ENCODE measurements around the gene PEX5L. TPM values are rescaled to one million over a fixed set of nuclear protein-coding genes. Genes with fewer than 3 reads are reported as not detected.

The PEX5L gene
- total and polyA plus RNA-seq, 9 donors: 0.30 to 8.6 (median 1.1) TPM

- DNase-seq: no peak
- TF ChIP-seq POLR2A (IDR thresholded peaks at IDR 0.05): no peak
- TF ChIP-seq CTCF (IDR thresholded peaks at IDR 0.05): no peak
- TF ChIP-seq EP300 (IDR thresholded peaks at IDR 0.05): no peak
- 17 to 47% (median 26%) methylated on average over 7 of the region's 7 CpGs for WGBS, 3 donors
- Histone ChIP-seq H3K27me3 (no peaks in the 10 kb centered on the region), H3K36me3 (no peaks in the 10 kb centered on the region), H3K9me3 (no peaks in the 10 kb centered on the region), H3K27ac (no peak overlapping the region), H3K4me3 (no peak overlapping the region), H3K4me1 (ENCODE audit: insufficient read depth) (peaks cover 3% of the 10 kb centered on the region)
- intact Hi-C loops (cut with DNase I): no loop called here
These were observed 88.0 kb downstream of the PEX5L start for GRCh38 chr3:179948740-179949139.

GRCh38 chr3:179945569-179945968 is 91.2 kb downstream of the PEX5L start:
- intact Hi-C loops (cut with DNase I): no loop called here
- 77 to 80% (median 78%) methylated on average over 7 of the region's 7 CpGs for WGBS, 3 donors
- Histone ChIP-seq H3K27ac (no peak overlapping the region), H3K4me1 (ENCODE audit: insufficient read depth) (peaks cover 8% of the 10 kb centered on the region), H3K9me3 (no peaks in the 10 kb centered on the region), H3K36me3 (no peaks in the 10 kb centered on the region), H3K27me3 (no peaks in the 10 kb centered on the region), H3K4me3 (no peak overlapping the region)
- TF ChIP-seq CTCF (IDR thresholded peaks at IDR 0.05) (no peak), POLR2A (IDR thresholded peaks at IDR 0.05) (no peak), EP300 (IDR thresholded peaks at IDR 0.05) (no peak)
- no peak for DNase-seq

- no peak overlapping the region for H3K4me3 ChIP-seq
- H3K27ac ChIP-seq: no peak overlapping the region
- H3K9me3 ChIP-seq: no peaks in the 10 kb centered on the region
- TF ChIP-seq EP300 (IDR thresholded peaks at IDR 0.05): no peak
- no peak for TF ChIP-seq POLR2A (IDR thresholded peaks at IDR 0.05)
- WGBS, 3 donors: 67 to 80% (median 75%) methylated on average over 6 of the region's 6 CpGs
- no peaks in the 10 kb centered on the region for H3K36me3 ChIP-seq
- H3K4me1 ChIP-seq (ENCODE audit: insufficient read depth): peaks cover 4% of the 10 kb centered on the region
- DNase-seq: no peak
- intact Hi-C loops (cut with DNase I): no loop called here
- H3K27me3 ChIP-seq: no peaks in the 10 kb centered on the region
These were observed 93.4 kb downstream of the PEX5L start for GRCh38 chr3:179943117-179943880.

DNA sequence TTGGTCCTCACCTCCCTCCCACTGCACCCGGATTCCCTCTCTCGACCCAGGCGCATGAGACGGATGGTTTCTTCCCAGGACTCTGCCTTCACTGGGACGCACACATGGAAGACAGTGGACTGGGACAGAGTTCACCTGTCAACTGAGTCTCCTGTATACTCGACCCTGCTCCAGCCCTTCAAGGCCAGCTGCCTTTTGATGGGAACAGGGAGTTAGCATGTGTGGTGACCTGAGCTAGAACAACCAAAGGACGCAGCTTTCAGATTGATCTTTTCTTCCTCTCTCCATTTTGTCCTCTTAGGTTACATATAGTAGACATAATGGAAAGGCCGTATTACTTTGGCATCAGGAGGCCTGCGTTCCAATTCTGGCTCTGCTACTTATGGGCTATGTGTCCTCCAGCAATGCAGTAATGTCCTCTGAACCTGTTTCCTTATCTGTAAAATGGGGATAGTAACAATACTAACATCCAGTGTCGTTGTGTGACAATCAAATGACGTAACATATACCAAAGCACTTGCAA is 94.1 kb downstream of the PEX5L start:
- H3K27me3 ChIP-seq: no peaks in the 10 kb centered on the region
- intact Hi-C loops (cut with DNase I): no loop called here
- H3K4me3 ChIP-seq: no peak overlapping the region
- peaks cover 4% of the 10 kb centered on the region for H3K4me1 ChIP-seq (ENCODE audit: insufficient read depth)
- no peak overlapping the region for H3K27ac ChIP-seq
- TF ChIP-seq EP300 (IDR thresholded peaks at IDR 0.05): no peak
- no peak for TF ChIP-seq CTCF (IDR thresholded peaks at IDR 0.05)
- TF ChIP-seq POLR2A (IDR thresholded peaks at IDR 0.05): no peak
- H3K36me3 ChIP-seq: no peaks in the 10 kb centered on the region
- no peak for DNase-seq
- WGBS, 3 donors: 45 to 49% (median 45%) methylated on average over 11 of the region's 11 CpGs
- no peaks in the 10 kb centered on the region for H3K9me3 ChIP-seq

DNA sequence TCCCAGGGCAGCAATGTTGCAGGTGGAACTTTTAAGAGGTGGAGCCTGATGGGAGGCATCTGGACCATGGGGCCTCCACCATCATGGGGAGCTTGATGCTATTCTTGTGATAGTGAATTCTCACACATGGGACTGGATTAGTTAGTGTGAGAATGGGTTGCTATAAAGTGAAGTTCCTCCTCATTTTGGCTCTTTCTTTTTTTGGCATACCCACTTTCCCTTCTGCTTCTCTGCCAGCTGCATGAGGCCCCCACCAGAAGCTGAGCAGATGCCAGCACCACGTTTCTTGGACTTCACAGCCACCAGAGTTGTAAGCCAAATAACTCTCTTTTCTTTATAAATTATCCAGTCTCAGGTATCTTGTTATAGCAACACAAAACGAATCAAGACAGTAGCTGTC is 101.0 kb downstream of the PEX5L start:
- 62 to 68% (median 66%) methylated on average over 2 of the region's 2 CpGs for WGBS, 3 donors
- Histone ChIP-seq H3K27ac (no peak overlapping the region), H3K4me1 (ENCODE audit: insufficient read depth) (no peaks in the 10 kb centered on the region), H3K27me3 (no peaks in the 10 kb centered on the region), H3K4me3 (no peak overlapping the region), H3K9me3 (no peaks in the 10 kb centered on the region), H3K36me3 (no peaks in the 10 kb centered on the region)
- intact Hi-C loops (cut with DNase I): no loop called here
- DNase-seq: no peak
- TF ChIP-seq POLR2A (IDR thresholded peaks at IDR 0.05) (no peak), CTCF (IDR thresholded peaks at IDR 0.05) (no peak), EP300 (IDR thresholded peaks at IDR 0.05) (no peak)
